22Rv1 (cell line): Measurements from ENCODE around the gene ZNF568.

Experiments
- H3K27ac ChIP-seq: fragments of 450-650 bp; 2 replicates; pipeline ENCODE4 v1.5.1; 2017
- CTCF ChIP-seq: fragments of 450-650 bp; IDR thresholded peaks from 2 replicates; pipeline ENCODE4 v1.5.1; 2017; ENCODE audit warnings: mild to moderate bottlenecking
- ZFX ChIP-seq: fragments of 450-650 bp; IDR thresholded peaks from 2 replicates; pipeline ENCODE4 v1.6.1; 2017; ENCODE audit warnings: antibody characterized with exemption, borderline replicate concordance

The ZNF568 gene

GRCh38 chr19:36973021-36973843 is 57.1 kb downstream of the ZNF568 start:
- TF ChIP-seq CTCF = peak; percentile 95
- TF ChIP-seq ZFX = no peak

GRCh38 chr19:36973844-36974195 is 57.7 kb downstream of the ZNF568 start:
- peak overlapping the region; percentile 69 for H3K27ac ChIP-seq
- TF ChIP-seq ZFX (no peak), CTCF (no peak)

More at GRCh38 chr19:36973021-36973843, 57.1 kb downstream of the ZNF568 start:
- H3K27ac ChIP-seq = peak overlapping the region; percentile 69

GRCh38 chr19:36986131-36986530 is 70.0 kb downstream of the ZNF568 start:
- TF ChIP-seq ZFX (no peak), CTCF (no peak)
- no peak overlapping the region for H3K27ac ChIP-seq

GRCh38 chr19:36986601-36987000 is 70.5 kb downstream of the ZNF568 start:
- no peak for TF ChIP-seq CTCF
- no peak overlapping the region for H3K27ac ChIP-seq

GRCh38 chr19:36987091-36987490 is 71.0 kb downstream of the ZNF568 start:
- H3K27ac ChIP-seq = no peak overlapping the region
- TF ChIP-seq CTCF = no peak
- no peak for TF ChIP-seq ZFX

- H3K27ac ChIP-seq = no peak overlapping the region
- TF ChIP-seq ZFX = no peak
- TF ChIP-seq CTCF = no peak
These were observed 81.2 kb downstream of the ZNF568 start for GRCh38 chr19:36997152-36997842.

GRCh38 chr19:36997843-36998235 is 81.7 kb downstream of the ZNF568 start:
- no peak for TF ChIP-seq ZFX
- no peak for TF ChIP-seq CTCF
- H3K27ac ChIP-seq = no peak overlapping the region
